RWPE1 (cell line): ENCODE results near the gene LTC4S.
A peak's percentile ranks its signal among the peaks of the same experiment; 100 is the strongest.

Source experiments
- CTCF ChIA-PET: fragments of 350-600 bp; sonication (Branson Sonifier 250); formaldehyde crosslinking; extraction: SDS; loops from one replicate; lab custom pipeline; 2021; lab: Yijun Ruan, JAX
- POLR2A ChIA-PET: fragments of 400-600 bp; formaldehyde crosslinking; extraction: SDS; loops from one replicate; lab custom pipeline; 2020; ENCODE audit warnings: antibody characterized with exemption; ENCODE audit not compliant: low non-redundant PET; lab: Yijun Ruan, JAX
- DNase-seq: peaks from one replicate; pipeline ENCODE4 v3.0.0; 2012; ENCODE audit warnings: low spot score
- H3K27ac ChIP-seq: fragments of 450-650 bp; 2 replicates; pipeline ENCODE4 v1.5.1; 2017
- CTCF ChIP-seq: fragments of 450-650 bp; conservative IDR thresholded peaks from 2 replicates; pipeline ENCODE4 v1.5.1; 2017; ENCODE audit warnings: low read depth, mild to moderate bottlenecking

The LTC4S gene

GRCh38 chr5:179799644-179799973 lies 5.8 kb downstream of the LTC4S start:
- no peak for DNase-seq
- ChIA-PET POLR2A (no interaction called here), CTCF (interaction anchor here (0.6 to 1.1 kb wide), 2 partner anchors 23 to 776 kb away, joined by 3 read pairs; no protein-coding TSS in a partner anchor)
- H3K27ac ChIP-seq = peak overlapping the region; percentile 86
- no peak for TF ChIP-seq CTCF

- DNase-seq = no peak
- no peak for TF ChIP-seq CTCF
- H3K27ac ChIP-seq = peak overlapping the region; percentile 86
- CTCF ChIA-PET = interaction anchor here (0.6 to 1.1 kb wide), 2 partner anchors 23 to 775 kb away, joined by 3 read pairs; no protein-coding TSS in a partner anchor
- POLR2A ChIA-PET = no interaction called here
These were observed 6.4 kb downstream of the LTC4S start for GRCh38 chr5:179800071-179800695.

- ChIA-PET CTCF (interaction anchor here (0.6 to 1.1 kb wide), 2 partner anchors 22 to 316 kb away, joined by 3 to 4 read pairs; no protein-coding TSS in a partner anchor), POLR2A (interaction anchor here (0.6 kb wide), 1 partner anchor 38 kb away, joined by 3 read pairs; no protein-coding TSS in a partner anchor)
- H3K27ac ChIP-seq = peak overlapping the region; percentile 86; the same call in 1 of the 2 replicates
- DNase-seq = no peak
- TF ChIP-seq CTCF = no peak
These were observed 7.0 kb downstream of the LTC4S start for GRCh38 chr5:179800696-179801201.

- no peak for DNase-seq
- POLR2A ChIA-PET = interaction anchor here (0.6 kb wide), 1 partner anchor 38 kb away, joined by 3 read pairs; no protein-coding TSS in a partner anchor
These were observed 7.8 kb downstream of the LTC4S start for GRCh38 chr5:179801304-179802206.

GRCh38 chr5:179802207-179802883 lies 8.6 kb downstream of the LTC4S start:
- ChIA-PET POLR2A (interaction anchor here (0.6 kb wide), 1 partner anchor 359 kb away, joined by 3 read pairs; no protein-coding TSS in a partner anchor), CTCF (interaction anchor here (0.5 to 0.6 kb wide), 2 partner anchors 10 to 165 kb away, joined by 3 to 4 read pairs; no protein-coding TSS in a partner anchor)
- no peak for TF ChIP-seq CTCF
- H3K27ac ChIP-seq = peak overlapping the region; percentile 92
- DNase-seq = no peak

More at GRCh38 chr5:179801304-179802206, 7.8 kb downstream of the LTC4S start:
- CTCF ChIA-PET = interaction anchor here (0.5 to 0.7 kb wide), 4 partner anchors 9 to 315 kb away, joined by 3 to 4 read pairs (median 4); no protein-coding TSS in a partner anchor
- TF ChIP-seq CTCF = peak; percentile 27; the same call in 1 of the 2 replicates
- peak overlapping the region; percentile 92 for H3K27ac ChIP-seq
